ENCODE measurements around the gene MSMO1. TPM values are rescaled to one million over a fixed set of nuclear protein-coding genes. Genes with fewer than 3 reads are reported as not detected.

Gene MSMO1
- total RNA-seq, 4 donors from 2014 or later: 48.3 to 165 (median 104) TPM

DNA sequence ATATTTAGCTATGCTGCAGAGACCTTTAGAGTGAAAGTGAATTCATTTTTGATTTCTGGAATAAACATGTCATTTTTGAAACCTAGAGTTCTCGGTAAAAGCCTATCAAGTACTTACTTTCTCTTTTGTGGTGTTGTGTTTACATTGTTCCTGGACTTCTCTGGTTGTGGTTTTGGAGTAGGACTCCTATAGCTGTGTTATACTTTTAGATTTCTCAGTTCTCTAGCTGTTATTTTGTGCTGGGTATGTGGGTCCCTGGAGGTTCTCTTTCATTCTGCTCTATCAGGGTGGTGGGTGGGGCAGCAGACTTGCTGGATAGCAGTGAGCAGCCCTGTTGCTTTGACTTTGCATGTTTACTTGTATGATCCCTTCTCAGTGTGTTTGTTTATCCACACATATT lies 25.6 kb upstream of the MSMO1 start:
- 21 to 33% methylated on average over 1 of the region's 1 CpG for WGBS, 2 donors
- DNase-seq (ENCODE audit: low spot score in 2 of 2): no peak
- intact Hi-C loops (cut with DNase I; ENCODE audit: low total_unique reads): no loop called here
- TF ChIP-seq CTCF (IDR thresholded peaks at IDR 0.05) (no peak), POLR2A (IDR thresholded peaks at IDR 0.05) (no peak)
- no peak overlapping the region for H3K4me3 ChIP-seq (ENCODE audit: low read depth, poor library complexity, severe bottlenecking)

GRCh38 chr4:165302658-165303057 lies 24.8 kb upstream of the MSMO1 start:
- 95 to 98% methylated on average over 1 of the region's 1 CpG for WGBS, 2 donors
- intact Hi-C loops (cut with DNase I; ENCODE audit: low total_unique reads): no loop called here
- DNase-seq (ENCODE audit: low spot score in 2 of 2): no peak
- TF ChIP-seq CTCF (IDR thresholded peaks at IDR 0.05) (no peak), POLR2A (IDR thresholded peaks at IDR 0.05) (no peak)
- H3K4me3 ChIP-seq (ENCODE audit: low read depth, poor library complexity, severe bottlenecking): no peak overlapping the region

GRCh38 chr4:165308166-165308565 lies 19.3 kb upstream of the MSMO1 start:
- TF ChIP-seq CTCF (IDR thresholded peaks at IDR 0.05) (no peak), POLR2A (IDR thresholded peaks at IDR 0.05) (no peak)
- intact Hi-C loops (cut with DNase I; ENCODE audit: low total_unique reads): no loop called here
- WGBS, 2 donors: 63 to 70% methylated on average over 1 of the region's 1 CpG
- no peak for DNase-seq (ENCODE audit: low spot score in 2 of 2)
- no peak overlapping the region for H3K4me3 ChIP-seq (ENCODE audit: low read depth, poor library complexity, severe bottlenecking)

DNA sequence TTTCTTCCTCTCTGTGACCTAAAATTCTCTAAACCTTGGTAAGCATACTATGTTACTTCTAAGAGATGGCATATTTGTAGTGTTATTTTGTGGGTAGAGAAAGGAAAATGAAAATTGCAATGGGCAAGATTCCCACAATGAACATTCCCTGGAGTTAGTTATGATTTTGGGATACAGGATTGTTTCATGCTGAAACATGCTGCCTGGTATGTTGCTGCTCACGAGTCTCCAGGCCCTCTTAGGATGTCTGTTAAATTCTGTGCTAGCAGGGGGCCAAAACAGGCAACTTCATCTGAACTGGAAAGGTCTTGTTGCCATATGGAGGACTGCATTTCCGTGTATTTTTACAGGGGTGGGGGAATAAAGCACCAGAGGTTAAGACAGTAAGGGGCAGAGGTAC lies 18.9 kb upstream of the MSMO1 start:
- H3K4me3 ChIP-seq (ENCODE audit: low read depth, poor library complexity, severe bottlenecking): no peak overlapping the region
- DNase-seq (ENCODE audit: low spot score in 2 of 2): no peak
- TF ChIP-seq POLR2A (IDR thresholded peaks at IDR 0.05) (no peak), CTCF (IDR thresholded peaks at IDR 0.05) (no peak)
- WGBS, 2 donors: 42 to 53% methylated on average over 2 of the region's 2 CpGs
- intact Hi-C loops (cut with DNase I; ENCODE audit: low total_unique reads): no loop called here

GRCh38 chr4:165309456-165309855 lies 18.0 kb upstream of the MSMO1 start:
- no peak overlapping the region for H3K4me3 ChIP-seq (ENCODE audit: low read depth, poor library complexity, severe bottlenecking)
- 97 to 99% methylated on average over 4 of the region's 4 CpGs for WGBS, 2 donors
- intact Hi-C loops (cut with DNase I; ENCODE audit: low total_unique reads): no loop called here
- no peak for DNase-seq (ENCODE audit: low spot score in 2 of 2)
- TF ChIP-seq CTCF (IDR thresholded peaks at IDR 0.05) (no peak), POLR2A (IDR thresholded peaks at IDR 0.05) (no peak)

GRCh38 chr4:165312506-165312905 lies 15.0 kb upstream of the MSMO1 start:
- no peak overlapping the region for H3K4me3 ChIP-seq (ENCODE audit: low read depth, poor library complexity, severe bottlenecking)
- no peak for DNase-seq (ENCODE audit: low spot score in 2 of 2)
- WGBS, 2 donors: 55 to 64% methylated on average over 2 of the region's 2 CpGs
- intact Hi-C loops (cut with DNase I; ENCODE audit: low total_unique reads): no loop called here
- no peak for TF ChIP-seq POLR2A (IDR thresholded peaks at IDR 0.05)
- no peak for TF ChIP-seq CTCF (IDR thresholded peaks at IDR 0.05)
